GM18505 (cell line): ENCODE measurements around the gene OR14A16.

Experiments
- ATAC-seq: cut with Tn5 transposase; IDR thresholded peaks from one replicate; pipeline ENCODE4 v1.9.1; 2021; ENCODE audit not compliant: unreplicated experiment
- POLR2A ChIP-seq: IDR thresholded peaks from 4 replicates; pipeline ENCODE4 v1.6.1; 2011; ENCODE audit warnings: borderline replicate concordance; ENCODE audit not compliant: insufficient read depth, insufficient read length; ENCODE audit errors: extremely low read depth

Gene OR14A16, protein sequence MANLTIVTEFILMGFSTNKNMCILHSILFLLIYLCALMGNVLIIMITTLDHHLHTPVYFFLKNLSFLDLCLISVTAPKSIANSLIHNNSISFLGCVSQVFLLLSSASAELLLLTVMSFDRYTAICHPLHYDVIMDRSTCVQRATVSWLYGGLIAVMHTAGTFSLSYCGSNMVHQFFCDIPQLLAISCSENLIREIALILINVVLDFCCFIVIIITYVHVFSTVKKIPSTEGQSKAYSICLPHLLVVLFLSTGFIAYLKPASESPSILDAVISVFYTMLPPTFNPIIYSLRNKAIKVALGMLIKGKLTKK

DNA sequence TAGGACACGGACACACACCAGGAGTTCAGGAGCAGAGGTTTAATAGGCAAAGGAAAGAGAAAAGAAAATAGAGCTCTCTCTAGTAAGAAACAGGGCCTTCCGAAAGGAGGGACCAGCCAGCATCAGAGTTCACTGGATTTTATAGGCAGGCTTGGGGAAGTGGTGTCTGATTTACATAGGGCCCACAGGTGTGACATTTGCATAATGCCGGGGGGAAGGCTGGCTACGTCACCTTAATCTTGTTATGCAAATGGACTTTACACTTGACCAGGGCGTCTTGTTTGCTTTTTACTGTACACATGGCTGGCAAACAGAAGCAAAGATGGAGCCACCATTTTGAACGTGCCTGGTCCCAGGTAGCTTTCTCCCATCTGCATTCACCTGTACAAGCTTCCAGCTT lies at the start of gene OR14A16:
OR14A16 (minus strand) TSS at position 97 of the 400 bp plus-strand sequence. CDS start 8,390 bp downstream, outside the sequence.
- no peak for ATAC-seq
- TF ChIP-seq POLR2A, result no peak

DNA sequence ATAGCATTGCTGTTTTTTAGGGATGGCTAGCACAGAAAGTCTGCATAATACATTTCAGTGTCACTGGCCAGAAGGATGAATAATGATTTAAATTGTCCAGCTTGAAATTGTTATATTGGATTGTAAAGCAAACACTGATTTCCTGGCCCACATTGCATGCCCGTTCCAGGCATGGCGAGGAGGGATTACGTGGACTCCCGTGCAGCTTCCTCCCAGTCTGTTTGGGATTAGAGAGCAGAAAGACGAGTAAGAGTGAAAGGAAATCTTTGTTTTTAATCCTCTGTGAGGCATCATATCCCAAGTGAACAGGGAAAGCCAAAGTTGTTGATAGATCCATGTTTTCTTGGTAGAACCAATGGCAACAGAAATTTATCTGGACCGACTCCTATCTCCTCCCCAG lies 41.5 kb upstream of the OR14A16 start:
- no peak for TF ChIP-seq POLR2A
- no peak for ATAC-seq

DNA sequence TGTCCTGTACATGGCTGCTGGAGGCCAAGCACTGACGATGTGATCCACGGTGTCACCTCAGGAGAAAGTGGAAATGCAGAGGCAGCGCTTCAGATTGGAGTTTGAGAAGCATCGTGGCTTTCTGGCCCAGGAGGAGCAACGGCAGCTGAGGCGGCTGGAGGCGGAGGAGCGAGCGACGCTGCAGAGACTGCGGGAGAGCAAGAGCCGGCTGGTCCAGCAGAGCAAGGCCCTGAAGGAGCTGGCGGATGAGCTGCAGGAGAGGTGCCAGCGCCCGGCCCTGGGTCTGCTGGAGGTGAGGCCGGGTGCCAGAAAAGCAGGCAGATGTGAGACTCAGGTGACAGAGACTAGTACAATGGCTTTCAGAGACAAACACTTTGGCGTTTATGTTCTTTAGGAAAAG lies 40.7 kb upstream of the OR14A16 start:
- ATAC-seq, result no peak
- no peak for TF ChIP-seq POLR2A

DNA sequence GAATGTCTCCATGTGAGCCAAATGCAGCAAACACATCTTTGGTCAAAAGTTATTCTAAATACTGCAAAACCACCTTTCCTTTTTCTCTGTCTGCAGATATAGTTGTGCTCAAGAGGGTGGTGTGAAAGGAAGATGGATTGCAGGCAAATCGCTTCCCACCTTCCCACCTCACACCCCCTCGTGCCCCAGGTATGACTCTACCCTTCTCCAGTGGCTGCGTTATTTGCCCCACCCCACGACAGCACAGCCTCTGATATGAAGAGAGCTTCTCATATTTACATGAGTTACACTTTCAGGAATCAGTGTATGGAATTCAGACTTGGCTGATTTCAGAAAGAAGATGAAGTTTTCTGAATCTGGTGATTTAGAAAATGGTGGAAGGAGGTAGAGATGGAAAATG lies 38.8 kb upstream of the OR14A16 start:
- ATAC-seq, result no peak
- no peak for TF ChIP-seq POLR2A

DNA sequence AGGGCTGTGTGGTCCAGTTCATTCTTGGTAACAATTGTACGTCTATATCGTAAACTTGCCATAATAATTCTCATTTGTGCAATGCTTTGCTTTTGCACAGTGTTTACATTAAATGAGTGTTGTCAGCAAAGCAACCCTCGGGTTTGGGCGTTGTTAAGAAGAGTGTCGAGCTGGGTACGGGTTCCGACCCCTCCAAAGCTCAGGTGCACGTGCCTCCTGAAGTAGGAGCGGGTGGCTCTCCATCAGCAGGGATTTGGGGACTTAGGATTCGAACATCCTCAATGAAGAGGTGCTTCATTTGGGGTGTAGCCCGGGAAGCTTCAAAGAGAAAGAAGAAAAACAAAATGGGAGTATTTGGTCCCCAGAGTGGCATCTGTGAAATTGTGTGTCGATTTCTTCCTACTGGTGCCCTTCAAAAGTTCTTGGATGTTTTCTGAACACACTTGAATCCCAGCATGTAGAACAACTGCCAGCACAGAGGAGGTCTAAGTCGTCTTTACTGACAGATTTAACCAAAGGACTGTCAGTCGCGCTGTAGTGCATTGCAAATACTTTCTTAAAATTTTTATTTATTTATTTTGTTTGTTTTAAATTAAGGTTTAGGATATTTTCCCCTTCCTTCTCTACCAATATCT lies 34.2 kb upstream of the OR14A16 start:
- no peak for TF ChIP-seq POLR2A
- peak; percentile 10 for ATAC-seq

DNA sequence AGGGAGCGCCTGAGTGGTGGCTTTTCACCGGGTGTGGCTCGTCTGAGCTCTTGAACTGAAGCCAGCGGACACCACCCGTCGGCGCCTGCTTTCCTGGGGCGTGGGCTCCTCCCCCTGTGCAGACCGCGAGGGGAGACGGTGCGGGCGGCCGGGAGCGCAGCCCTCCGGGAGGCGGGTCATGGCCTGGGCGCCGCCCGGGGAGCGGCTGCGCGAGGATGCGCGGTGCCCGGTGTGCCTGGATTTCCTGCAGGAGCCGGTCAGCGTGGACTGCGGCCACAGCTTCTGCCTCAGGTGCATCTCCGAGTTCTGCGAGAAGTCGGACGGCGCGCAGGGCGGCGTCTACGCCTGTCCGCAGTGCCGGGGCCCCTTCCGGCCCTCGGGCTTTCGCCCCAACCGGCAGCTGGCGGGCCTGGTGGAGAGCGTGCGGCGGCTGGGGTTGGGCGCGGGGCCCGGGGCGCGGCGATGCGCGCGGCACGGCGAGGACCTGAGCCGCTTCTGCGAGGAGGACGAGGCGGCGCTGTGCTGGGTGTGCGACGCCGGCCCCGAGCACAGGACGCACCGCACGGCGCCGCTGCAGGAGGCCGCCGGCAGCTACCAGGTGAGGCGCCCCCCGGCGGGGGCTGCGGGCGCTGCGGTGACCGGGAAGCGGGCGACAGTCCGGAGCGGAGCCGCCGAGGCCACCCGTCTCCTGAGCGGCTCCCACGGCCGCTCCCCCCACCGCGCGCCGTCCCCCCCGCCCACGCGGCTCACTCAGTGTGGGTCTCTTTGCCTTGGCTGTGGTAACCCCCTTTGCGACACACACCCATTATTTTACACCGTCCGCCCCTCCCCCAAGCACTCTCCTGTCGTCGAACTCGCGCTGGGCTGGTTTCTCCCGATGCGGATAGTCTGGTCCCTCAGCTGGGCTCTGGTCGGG lies 33.4 kb upstream of the OR14A16 start, which contains the start of gene TRIM58:
TRIM58 (plus strand) TSS at position 119 of the 916 bp plus-strand sequence; CDS start at position 179, 60 bp downstream.
- peak; percentile 77 for ATAC-seq
- TF ChIP-seq POLR2A, result no peak

DNA sequence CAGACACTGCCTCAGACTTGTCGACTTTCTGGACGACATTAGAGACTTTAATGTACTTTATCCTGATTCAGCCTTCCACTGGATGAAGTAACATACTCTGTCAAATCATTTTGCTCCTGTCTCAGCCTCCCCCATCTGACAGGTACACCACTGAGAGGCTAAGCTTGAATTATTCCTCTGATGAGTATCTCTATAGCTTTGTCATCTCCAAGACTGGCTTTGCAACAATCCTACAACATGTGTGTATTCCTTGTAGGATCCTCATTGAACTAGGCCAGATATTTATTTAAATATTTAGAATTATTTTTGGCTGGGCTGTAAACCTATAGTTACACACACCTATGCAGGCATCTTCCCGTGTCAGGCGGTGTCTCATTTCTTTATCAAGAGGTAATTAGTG lies 32.0 kb upstream of the OR14A16 start:
- ATAC-seq, result no peak
- TF ChIP-seq POLR2A, result no peak

DNA sequence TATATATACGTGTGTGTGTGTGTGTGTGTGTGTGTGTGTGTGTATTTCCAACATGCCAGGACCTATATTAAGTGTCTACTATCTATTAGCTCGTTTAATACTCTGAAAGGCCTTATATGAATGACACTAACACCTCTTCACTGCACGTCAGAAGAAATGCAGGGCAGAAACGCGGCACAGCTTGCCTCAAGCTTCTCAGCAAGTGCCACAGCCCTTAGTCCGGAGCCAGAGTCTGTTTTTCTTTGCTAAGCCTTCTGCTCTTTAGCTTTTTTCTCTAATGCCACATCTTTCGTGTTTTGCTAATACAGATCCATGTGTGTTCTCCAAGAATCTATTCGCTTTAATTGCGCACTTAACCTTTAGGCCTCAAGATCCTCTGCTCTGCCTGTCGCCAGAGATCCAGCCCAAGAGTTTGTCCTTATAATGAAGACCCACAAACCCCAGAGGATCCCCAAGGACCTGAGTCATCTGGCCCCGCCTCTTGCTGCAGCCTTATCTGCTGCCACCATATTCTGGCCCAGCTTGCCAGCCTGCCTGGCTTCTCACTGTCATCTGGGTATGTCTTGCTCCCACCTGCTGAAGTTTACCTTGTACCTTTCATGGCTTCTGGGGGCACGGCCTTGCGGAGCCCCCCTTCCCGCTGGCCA lies 31.1 kb upstream of the OR14A16 start:
- TF ChIP-seq POLR2A, result no peak
- no peak for ATAC-seq

DNA sequence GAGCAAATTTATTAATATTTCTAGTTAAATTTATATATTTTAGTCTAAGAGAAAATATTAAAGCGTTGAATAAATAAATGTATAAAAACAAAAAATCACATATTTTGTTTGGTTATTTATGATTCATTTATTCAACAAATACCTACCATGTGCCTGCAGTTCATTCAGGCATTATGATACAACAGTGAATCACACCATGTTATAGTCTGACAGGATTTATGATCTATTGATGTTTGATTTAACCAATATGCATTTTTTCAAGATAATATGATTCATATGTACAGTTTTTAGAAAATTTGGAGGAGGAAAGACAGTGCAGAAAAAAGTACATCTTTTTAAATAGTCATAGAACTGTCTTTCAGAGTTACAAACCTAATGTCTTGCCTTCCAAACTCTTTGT lies 25.7 kb upstream of the OR14A16 start:
- no peak for TF ChIP-seq POLR2A
- ATAC-seq, result no peak

DNA sequence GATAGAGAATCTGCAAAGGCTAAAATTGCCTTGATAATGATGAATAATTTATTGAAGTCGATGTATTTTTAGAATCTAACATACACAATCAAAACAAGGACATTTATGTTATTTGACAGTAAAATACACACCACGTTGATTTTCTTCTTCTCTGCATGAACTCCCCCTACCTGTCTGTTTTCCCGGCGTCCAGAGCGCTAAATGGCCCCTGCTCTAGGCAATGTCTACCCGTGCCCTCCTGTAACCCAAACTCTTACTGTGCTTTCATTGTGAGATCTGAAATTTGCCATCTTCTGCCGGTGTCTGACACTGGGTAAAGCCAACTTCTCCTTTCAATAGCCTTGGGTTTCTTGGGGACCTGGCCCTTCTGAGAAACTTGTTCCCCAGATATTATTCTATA lies 24.4 kb upstream of the OR14A16 start:
- no peak for ATAC-seq
- TF ChIP-seq POLR2A, result no peak

DNA sequence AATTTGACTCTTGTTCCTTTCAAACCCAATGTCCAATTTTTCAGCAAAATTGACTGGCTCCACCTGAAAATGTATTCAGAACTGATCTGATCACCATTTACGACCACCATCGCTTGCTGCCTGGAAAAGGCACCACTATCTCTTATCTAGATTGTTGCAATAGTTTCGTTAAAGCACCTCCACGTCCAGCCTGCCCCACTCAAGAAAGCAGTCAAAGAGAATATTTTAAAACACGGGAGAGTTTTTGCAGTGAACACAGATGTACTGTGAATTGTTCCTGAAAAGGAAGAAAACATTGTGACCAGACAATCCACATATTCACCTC lies 21.7 kb upstream of the OR14A16 start:
- ATAC-seq, result no peak

DNA sequence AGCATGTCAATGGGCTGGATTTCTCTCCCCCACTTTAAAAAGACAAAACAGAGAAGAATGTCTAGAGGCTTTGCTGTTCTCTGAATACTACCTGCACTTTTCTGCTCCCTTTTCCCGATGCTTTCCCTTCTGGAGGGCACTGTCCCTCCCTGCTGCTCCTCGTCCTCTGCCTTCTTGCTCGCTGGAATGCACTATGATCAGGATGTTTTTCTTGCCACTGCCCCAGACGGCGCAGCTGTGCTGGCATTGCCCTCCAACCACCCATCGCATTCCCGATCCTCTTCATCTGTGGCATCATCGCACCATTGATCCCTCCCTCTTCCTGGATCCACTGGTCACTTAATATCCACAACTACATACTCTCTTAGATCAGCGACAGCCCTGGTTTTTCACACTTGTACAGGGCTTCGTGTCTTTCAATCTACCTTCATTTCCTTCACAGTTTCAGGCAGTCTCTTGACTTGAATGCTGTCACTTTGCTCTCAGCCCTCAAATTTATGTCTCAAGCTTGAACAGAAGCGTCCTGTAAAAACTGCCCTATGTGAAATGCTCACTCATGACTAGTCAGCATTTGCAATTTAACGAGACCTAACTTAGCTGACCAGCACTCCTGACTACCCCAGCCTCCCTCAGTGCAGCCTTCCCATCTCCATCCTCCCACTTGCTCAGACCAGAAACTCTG lies 21.2 kb upstream of the OR14A16 start:
- ATAC-seq, result no peak
- TF ChIP-seq POLR2A, result no peak

More for the DNA sequence above, 21.7 kb upstream of the OR14A16 start:
- no peak for TF ChIP-seq POLR2A
